HEK293 (cell line): Measurements from ENCODE around the gene HES1.

Experiments used
- ZBTB49 ChIP-seq: fragments of 450-650 bp; formaldehyde crosslinking; IDR thresholded peaks from 2 replicates; pipeline ENCODE4 v1.5.1; 2016; ENCODE audit warnings: missing biosample characterization, missing genetic modification characterization, low read depth
- ZNF416 ChIP-seq: fragments of 450-650 bp; formaldehyde crosslinking; IDR thresholded peaks from 2 replicates; pipeline ENCODE4 v1.5.1; 2016; ENCODE audit warnings: missing biosample characterization, missing genetic modification characterization
- TF ChIP-seq, protein P1 (sequence below): fragments of 450-650 bp; formaldehyde crosslinking; IDR thresholded peaks from 2 replicates; pipeline ENCODE4 v1.5.1; 2017; ENCODE audit warnings: missing biosample characterization, missing genetic modification characterization
- TF ChIP-seq, protein P2 (sequence below): sonication (generic); formaldehyde crosslinking; IDR thresholded peaks from 2 replicates; pipeline ENCODE4 v1.8.1; 2022; ENCODE audit warnings: mild to moderate bottlenecking, moderate library complexity, missing genetic modification reagents

- TF ChIP-seq, protein P1, sequence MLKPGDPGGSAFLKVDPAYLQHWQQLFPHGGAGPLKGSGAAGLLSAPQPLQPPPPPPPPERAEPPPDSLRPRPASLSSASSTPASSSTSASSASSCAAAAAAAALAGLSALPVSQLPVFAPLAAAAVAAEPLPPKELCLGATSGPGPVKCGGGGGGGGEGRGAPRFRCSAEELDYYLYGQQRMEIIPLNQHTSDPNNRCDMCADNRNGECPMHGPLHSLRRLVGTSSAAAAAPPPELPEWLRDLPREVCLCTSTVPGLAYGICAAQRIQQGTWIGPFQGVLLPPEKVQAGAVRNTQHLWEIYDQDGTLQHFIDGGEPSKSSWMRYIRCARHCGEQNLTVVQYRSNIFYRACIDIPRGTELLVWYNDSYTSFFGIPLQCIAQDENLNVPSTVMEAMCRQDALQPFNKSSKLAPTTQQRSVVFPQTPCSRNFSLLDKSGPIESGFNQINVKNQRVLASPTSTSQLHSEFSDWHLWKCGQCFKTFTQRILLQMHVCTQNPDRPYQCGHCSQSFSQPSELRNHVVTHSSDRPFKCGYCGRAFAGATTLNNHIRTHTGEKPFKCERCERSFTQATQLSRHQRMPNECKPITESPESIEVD (tag by site-specific recombination), result no peak
- TF ChIP-seq, protein P2, sequence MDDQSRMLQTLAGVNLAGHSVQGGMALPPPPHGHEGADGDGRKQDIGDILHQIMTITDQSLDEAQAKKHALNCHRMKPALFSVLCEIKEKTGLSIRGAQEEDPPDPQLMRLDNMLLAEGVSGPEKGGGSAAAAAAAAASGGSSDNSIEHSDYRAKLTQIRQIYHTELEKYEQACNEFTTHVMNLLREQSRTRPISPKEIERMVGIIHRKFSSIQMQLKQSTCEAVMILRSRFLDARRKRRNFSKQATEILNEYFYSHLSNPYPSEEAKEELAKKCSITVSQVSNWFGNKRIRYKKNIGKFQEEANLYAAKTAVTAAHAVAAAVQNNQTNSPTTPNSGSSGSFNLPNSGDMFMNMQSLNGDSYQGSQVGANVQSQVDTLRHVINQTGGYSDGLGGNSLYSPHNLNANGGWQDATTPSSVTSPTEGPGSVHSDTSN, result no peak
- TF ChIP-seq ZBTB49 (no peak), ZNF416 (tag by site-specific recombination) (no peak)
Measured at GRCh38 chr3:194103505-194103904, 32.4 kb upstream of the HES1 start.
